ENCODE measurements around the gene SF3B1. TPM values are rescaled to one million over a fixed set of nuclear protein-coding genes. Genes with fewer than 3 reads are reported as not detected.
A peak's percentile ranks its signal among the peaks of the same experiment; 100 is the strongest.

The SF3B1 gene
- polyA plus RNA-seq, 2 of the 4 experiments (the other 2 are of a cell fraction) = 166 to 400 TPM

DNA sequence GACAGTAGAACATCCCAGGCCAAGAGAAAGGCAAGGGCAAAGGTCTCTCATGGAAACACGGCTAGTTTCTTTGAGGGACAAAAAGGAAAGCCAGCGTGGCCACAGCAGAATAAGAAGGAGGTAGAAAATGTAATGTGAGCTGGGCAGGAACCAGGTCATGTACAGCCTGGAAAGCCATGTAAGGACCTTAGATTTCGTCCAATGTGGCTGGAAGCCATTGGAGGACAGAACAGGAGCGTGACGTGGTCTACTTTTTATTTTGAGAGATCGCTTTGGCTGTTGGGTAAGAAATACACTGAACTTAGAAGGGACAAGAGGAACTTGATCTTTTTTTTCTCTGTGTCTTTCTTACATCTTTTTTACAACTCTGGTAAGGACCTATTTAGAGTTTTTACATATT is 66.4 kb downstream of the SF3B1 start (continued):
- TF ChIP-seq, protein P1, sequence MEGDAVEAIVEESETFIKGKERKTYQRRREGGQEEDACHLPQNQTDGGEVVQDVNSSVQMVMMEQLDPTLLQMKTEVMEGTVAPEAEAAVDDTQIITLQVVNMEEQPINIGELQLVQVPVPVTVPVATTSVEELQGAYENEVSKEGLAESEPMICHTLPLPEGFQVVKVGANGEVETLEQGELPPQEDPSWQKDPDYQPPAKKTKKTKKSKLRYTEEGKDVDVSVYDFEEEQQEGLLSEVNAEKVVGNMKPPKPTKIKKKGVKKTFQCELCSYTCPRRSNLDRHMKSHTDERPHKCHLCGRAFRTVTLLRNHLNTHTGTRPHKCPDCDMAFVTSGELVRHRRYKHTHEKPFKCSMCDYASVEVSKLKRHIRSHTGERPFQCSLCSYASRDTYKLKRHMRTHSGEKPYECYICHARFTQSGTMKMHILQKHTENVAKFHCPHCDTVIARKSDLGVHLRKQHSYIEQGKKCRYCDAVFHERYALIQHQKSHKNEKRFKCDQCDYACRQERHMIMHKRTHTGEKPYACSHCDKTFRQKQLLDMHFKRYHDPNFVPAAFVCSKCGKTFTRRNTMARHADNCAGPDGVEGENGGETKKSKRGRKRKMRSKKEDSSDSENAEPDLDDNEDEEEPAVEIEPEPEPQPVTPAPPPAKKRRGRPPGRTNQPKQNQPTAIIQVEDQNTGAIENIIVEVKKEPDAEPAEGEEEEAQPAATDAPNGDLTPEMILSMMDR (IDR thresholded peaks at IDR 0.05) = no peak
- TF ChIP-seq FOSB (CRISPR knock-in tag; IDR thresholded peaks at IDR 0.05) (no peak), ZFP36 (IDR thresholded peaks at IDR 0.05; ENCODE audit: borderline replicate concordance, partially characterized antibody) (no peak), NPAS2 (CRISPR knock-in tag; IDR thresholded peaks at IDR 0.05; ENCODE audit: borderline replicate concordance) (no peak), RARB (CRISPR knock-in tag; IDR thresholded peaks at IDR 0.05) (no peak), TP53 (CRISPR knock-in tag; IDR thresholded peaks at IDR 0.05) (no peak), ZNF302 (CRISPR knock-in tag; IDR thresholded peaks at IDR 0.05) (no peak), CHD2 (IDR thresholded peaks at IDR 0.05; ENCODE audit: low read length, partially characterized antibody) (no peak), FOSL2 (IDR thresholded peaks at IDR 0.05) (no peak), FOSL2 (CRISPR knock-in tag; IDR thresholded peaks at IDR 0.05) (no peak), EHF (CRISPR knock-in tag; IDR thresholded peaks at IDR 0.05) (no peak), GATA3 (IDR thresholded peaks at IDR 0.05; ENCODE audit: borderline replicate concordance) (no peak)

DNA sequence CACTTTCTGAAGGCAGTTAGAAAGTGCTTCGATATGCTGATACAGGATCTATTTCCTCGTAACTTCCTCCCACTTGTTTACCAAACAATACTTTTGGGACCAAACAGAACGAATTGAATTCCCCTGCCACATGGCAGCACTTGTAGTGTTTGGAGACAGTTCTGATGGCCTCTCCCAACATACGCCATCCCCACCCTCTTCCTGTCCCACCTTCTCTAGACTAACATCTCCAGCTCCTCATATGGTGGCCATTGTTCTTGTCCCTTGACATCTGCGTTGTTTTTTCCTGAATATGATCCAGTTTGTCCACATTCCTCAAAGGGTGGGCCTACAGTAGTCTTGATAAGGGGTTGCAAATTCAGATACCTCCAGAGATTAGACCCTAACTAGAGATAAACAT is 70.8 kb downstream of the SF3B1 start:
- H3K9me3 ChIP-seq = peaks cover 5% of the 10 kb centered on the region; the same call in 2 of the 3 replicates
- POLR2A ChIA-PET = no interaction called here
- no peak overlapping the region for H3K4me2 ChIP-seq
- FAIRE-seq (no peak), DNase-seq (ENCODE audit: low read depth in 1 of 2, low spot score in 1 of 2) (no peak), ATAC-seq (no peak)
- H3K4me1 ChIP-seq = no peaks in the 10 kb centered on the region
- no peak overlapping the region for H3K4me3 ChIP-seq
- CTCF ChIA-PET = interaction anchor here (1.3 to 3.0 kb wide), 2 partner anchors 14 to 250 kb away, joined by 5 to 17 read pairs; no protein-coding TSS in a partner anchor
- TF ChIP-seq HOXA7 (CRISPR knock-in tag; IDR thresholded peaks at IDR 0.05) = no peak
- TF ChIP-seq PHF8 (IDR thresholded peaks at IDR 0.05; ENCODE audit: borderline replicate concordance, low read depth) = no peak
- TF ChIP-seq, protein P2, sequence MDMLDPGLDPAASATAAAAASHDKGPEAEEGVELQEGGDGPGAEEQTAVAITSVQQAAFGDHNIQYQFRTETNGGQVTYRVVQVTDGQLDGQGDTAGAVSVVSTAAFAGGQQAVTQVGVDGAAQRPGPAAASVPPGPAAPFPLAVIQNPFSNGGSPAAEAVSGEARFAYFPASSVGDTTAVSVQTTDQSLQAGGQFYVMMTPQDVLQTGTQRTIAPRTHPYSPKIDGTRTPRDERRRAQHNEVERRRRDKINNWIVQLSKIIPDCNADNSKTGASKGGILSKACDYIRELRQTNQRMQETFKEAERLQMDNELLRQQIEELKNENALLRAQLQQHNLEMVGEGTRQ (IDR thresholded peaks at IDR 0.05) = no peak
- TF ChIP-seq CHD2 (IDR thresholded peaks at IDR 0.05; ENCODE audit: low read length, partially characterized antibody) = no peak
- TF ChIP-seq HOXB13 (CRISPR knock-in tag; IDR thresholded peaks at IDR 0.05; ENCODE audit: low read depth) = no peak
- TF ChIP-seq RNF2 (IDR thresholded peaks at IDR 0.05; ENCODE audit: borderline replicate concordance, low read depth) = no peak
- no peak for TF ChIP-seq ZFP36 (IDR thresholded peaks at IDR 0.05; ENCODE audit: borderline replicate concordance, partially characterized antibody)
- WGBS (ENCODE audit: missing lambda C conversion rate) = 54% methylated on average over 5 of the region's 5 CpGs
- no peak overlapping the region for H3K27ac ChIP-seq

DNA sequence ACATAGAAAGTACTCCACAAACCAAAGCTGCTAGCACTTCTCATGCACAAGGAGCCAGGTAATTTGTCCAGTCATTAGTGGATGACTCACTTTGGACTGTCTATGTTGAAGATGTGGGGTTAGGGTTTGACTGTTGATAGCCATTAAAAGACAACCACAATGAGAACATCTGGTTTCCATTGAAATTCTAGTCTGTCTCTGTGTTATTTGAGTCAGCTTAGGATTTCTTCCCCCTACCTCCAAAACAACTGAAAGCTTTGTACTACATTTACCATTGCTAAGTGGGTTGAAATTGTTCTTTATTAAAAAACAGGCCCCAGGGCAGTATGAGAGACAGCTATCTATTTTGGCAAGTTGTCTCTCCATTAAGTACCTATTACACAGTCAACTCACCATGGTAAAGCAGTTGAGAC is 74.1 kb downstream of the SF3B1 start:
- ATAC-seq = no peak
- FAIRE-seq = no peak
- Histone ChIP-seq H3K27ac (no peak overlapping the region), H3K4me2 (no peak overlapping the region), H3K4me1 (no peaks in the 10 kb centered on the region), H3K4me3 (no peak overlapping the region), H3K9me3 (peaks cover 5% of the 10 kb centered on the region; the same call in 2 of the 3 replicates)
- no peak for TF ChIP-seq RAD21 (conservative IDR thresholded peaks at IDR 0.05 in 1 of 2, IDR thresholded peaks at IDR 0.05 in 1 of 2)
- no peak for TF ChIP-seq FOSL2 (IDR thresholded peaks at IDR 0.05)
- peak; percentile 11; the same call in 1 of the 2 replicates for TF ChIP-seq FOSL2 (CRISPR knock-in tag; IDR thresholded peaks at IDR 0.05)
- ChIA-PET POLR2A (no interaction called here), CTCF (interaction anchor here (0.5 to 1.0 kb wide), 5 partner anchors 9 to 434 kb away, joined by 3 to 4 read pairs (median 3); no protein-coding TSS in a partner anchor)
- DNase-seq (ENCODE audit: low read depth in 1 of 2, low spot score in 1 of 2) = no peak

DNA sequence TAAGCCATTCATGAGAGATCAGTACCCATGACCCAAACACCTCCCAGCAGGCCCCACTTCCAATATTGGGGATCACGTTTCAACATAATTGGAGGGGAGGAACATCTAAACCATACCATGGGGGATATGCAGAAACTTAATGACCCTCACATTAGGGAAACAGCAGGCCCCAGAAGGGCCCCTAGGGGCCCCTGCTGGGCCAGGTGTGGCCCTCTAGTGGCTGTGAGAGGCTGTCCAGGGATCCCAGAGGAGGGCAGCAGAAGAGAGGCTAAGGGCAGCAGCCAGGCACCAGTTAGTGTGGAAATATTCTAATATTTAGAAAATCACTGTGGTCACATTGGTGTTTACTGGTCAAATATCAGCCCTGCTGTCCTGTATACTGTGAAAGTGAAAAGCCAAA is 75.0 kb downstream of the SF3B1 start:
- TF ChIP-seq RARB (CRISPR knock-in tag; IDR thresholded peaks at IDR 0.05) (no peak), NR3C1 (IDR thresholded peaks at IDR 0.05) (no peak), HEYL (CRISPR knock-in tag; IDR thresholded peaks at IDR 0.05) (no peak), MYC (IDR thresholded peaks at IDR 0.05; ENCODE audit: borderline replicate concordance, low read length) (no peak)
- TF ChIP-seq, protein P3, sequence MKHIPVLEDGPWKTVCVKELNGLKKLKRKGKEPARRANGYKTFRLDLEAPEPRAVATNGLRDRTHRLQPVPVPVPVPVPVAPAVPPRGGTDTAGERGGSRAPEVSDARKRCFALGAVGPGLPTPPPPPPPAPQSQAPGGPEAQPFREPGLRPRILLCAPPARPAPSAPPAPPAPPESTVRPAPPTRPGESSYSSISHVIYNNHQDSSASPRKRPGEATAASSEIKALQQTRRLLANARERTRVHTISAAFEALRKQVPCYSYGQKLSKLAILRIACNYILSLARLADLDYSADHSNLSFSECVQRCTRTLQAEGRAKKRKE (CRISPR knock-in tag; IDR thresholded peaks at IDR 0.05; ENCODE audit: low read depth) = no peak
- TF ChIP-seq, protein P4, sequence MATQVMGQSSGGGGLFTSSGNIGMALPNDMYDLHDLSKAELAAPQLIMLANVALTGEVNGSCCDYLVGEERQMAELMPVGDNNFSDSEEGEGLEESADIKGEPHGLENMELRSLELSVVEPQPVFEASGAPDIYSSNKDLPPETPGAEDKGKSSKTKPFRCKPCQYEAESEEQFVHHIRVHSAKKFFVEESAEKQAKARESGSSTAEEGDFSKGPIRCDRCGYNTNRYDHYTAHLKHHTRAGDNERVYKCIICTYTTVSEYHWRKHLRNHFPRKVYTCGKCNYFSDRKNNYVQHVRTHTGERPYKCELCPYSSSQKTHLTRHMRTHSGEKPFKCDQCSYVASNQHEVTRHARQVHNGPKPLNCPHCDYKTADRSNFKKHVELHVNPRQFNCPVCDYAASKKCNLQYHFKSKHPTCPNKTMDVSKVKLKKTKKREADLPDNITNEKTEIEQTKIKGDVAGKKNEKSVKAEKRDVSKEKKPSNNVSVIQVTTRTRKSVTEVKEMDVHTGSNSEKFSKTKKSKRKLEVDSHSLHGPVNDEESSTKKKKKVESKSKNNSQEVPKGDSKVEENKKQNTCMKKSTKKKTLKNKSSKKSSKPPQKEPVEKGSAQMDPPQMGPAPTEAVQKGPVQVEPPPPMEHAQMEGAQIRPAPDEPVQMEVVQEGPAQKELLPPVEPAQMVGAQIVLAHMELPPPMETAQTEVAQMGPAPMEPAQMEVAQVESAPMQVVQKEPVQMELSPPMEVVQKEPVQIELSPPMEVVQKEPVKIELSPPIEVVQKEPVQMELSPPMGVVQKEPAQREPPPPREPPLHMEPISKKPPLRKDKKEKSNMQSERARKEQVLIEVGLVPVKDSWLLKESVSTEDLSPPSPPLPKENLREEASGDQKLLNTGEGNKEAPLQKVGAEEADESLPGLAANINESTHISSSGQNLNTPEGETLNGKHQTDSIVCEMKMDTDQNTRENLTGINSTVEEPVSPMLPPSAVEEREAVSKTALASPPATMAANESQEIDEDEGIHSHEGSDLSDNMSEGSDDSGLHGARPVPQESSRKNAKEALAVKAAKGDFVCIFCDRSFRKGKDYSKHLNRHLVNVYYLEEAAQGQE (IDR thresholded peaks at IDR 0.05) = no peak
- CTCF ChIA-PET = no interaction called here
- 91% methylated on average over 1 of the region's 1 CpG for WGBS (ENCODE audit: missing lambda C conversion rate)
- H3K9me3 ChIP-seq = peaks cover 5% of the 10 kb centered on the region; the same call in 2 of the 3 replicates
- no peaks in the 10 kb centered on the region for H3K4me1 ChIP-seq
- FAIRE-seq (no peak), ATAC-seq (peak in 1 of 2 experiments; percentile 66; a peak in 2 of 6 replicates), DNase-seq (ENCODE audit: low read depth in 1 of 2, low spot score in 1 of 2) (no peak)
- no peak overlapping the region for H3K27ac ChIP-seq
- no peak overlapping the region for H3K4me3 ChIP-seq
- POLR2A ChIA-PET = no interaction called here
- H3K4me2 ChIP-seq = no peak overlapping the region

Measured in A549 (cell line).